Transverse colon (tissue), 4 donors: ENCODE measurements around the gene SYT7.

ENCODE experiments used
- CTCF ChIP-seq, 5 experiments: fragments of 200-600 bp in 3 of 5; fragments of 450-650 bp in 2 of 5; sonication (generic) in 3 of 5; IDR thresholded peaks; 1 replicate in 2 of 5; 2 replicates in 3 of 5; pipeline ENCODE4 v1.5.1; 2016 to 2017; ENCODE audit warnings: antibody characterized with exemption in 5 of 5, inconsistent platforms in 3 of 5, mild to moderate bottlenecking in 2 of 5, moderate library complexity in 1 of 5
- EP300 ChIP-seq: sonication (generic); formaldehyde crosslinking; IDR thresholded peaks from one replicate; pipeline ENCODE4 v1.6.1; 2017; ENCODE audit warnings: antibody characterized with exemption, low read depth
- POLR2A ChIP-seq: fragments of 450-650 bp; IDR thresholded peaks from one replicate; pipeline ENCODE4 v1.6.1; 2016; ENCODE audit warnings: antibody characterized with exemption, mild to moderate bottlenecking, moderate library complexity
- POLR2AphosphoS5 ChIP-seq, 3 donors: sonication (generic); formaldehyde crosslinking; IDR thresholded peaks; one replicate each; pipeline ENCODE4 v1.6.1; 2016; ENCODE audit warnings: antibody characterized with exemption in 3 of 3

GRCh38 chr11:61539006-61539405 lies 41.9 kb downstream of the SYT7 start:
- TF ChIP-seq POLR2AphosphoS5 (IDR thresholded peaks at IDR 0.05): no peak
- no peak for TF ChIP-seq CTCF (IDR thresholded peaks at IDR 0.05)
- no peak for TF ChIP-seq POLR2A
- no peak for TF ChIP-seq EP300
